ENCODE measurements around the gene MAN1A2. TPM values are rescaled to one million over a fixed set of nuclear protein-coding genes. Genes with fewer than 3 reads are reported as not detected.

MAN1A2 gene
- total RNA-seq, 2 experiments from 2014 or later = 18.5 to 20.4 TPM

- H3K4me3 Mint-ChIP-seq = no peak overlapping the region
- ChIA-PET POLR2A (no interaction called here), CTCF (interaction anchor here (0.6 kb wide), 1 partner anchor 24 kb away, joined by 3 read pairs; no protein-coding TSS in a partner anchor)
- H3K27me3 Mint-ChIP-seq = no peaks in the 10 kb centered on the region
- H3K9me3 Mint-ChIP-seq (ENCODE audit: low read depth) = no peaks in the 10 kb centered on the region
- peaks cover 11% of the 10 kb centered on the region for H3K36me3 Mint-ChIP-seq (ENCODE audit: low read depth)
- no peaks in the 10 kb centered on the region for H3K4me1 Mint-ChIP-seq
- ATAC-seq (no peak), DNase-seq (no peak)
- intact Hi-C loops (cut with DNase I, micrococcal nuclease) = no loop called here
- no peak overlapping the region for H3K27ac Mint-ChIP-seq
Measured at GRCh38 chr1:117501281-117501680, 134.0 kb downstream of the MAN1A2 start.

GRCh38 chr1:117511273-117511672, 144.0 kb downstream of the MAN1A2 start:
- peaks cover 1% of the 10 kb centered on the region for H3K36me3 Mint-ChIP-seq (ENCODE audit: low read depth)
- intact Hi-C loops (cut with DNase I, micrococcal nuclease) = no loop called here
- POLR2A ChIA-PET = no interaction called here
- H3K4me1 Mint-ChIP-seq = peaks cover 3% of the 10 kb centered on the region
- H3K9me3 Mint-ChIP-seq (ENCODE audit: low read depth) = no peaks in the 10 kb centered on the region
- ATAC-seq (no peak), DNase-seq (no peak)
- H3K27ac Mint-ChIP-seq = no peak overlapping the region
- CTCF ChIA-PET = interaction anchor here (0.6 to 10.5 kb wide), 9 partner anchors 11 to 388 kb away, joined by 3 to 156 read pairs (median 8); no protein-coding TSS in a partner anchor
- H3K27me3 Mint-ChIP-seq = no peaks in the 10 kb centered on the region
- no peak overlapping the region for H3K4me3 Mint-ChIP-seq

GRCh38 chr1:117512728-117513321, 145.6 kb downstream of the MAN1A2 start:
- H3K36me3 Mint-ChIP-seq (ENCODE audit: low read depth) = peaks cover 3% of the 10 kb centered on the region
- H3K4me3 Mint-ChIP-seq = no peak overlapping the region
- H3K4me1 Mint-ChIP-seq = peaks cover 3% of the 10 kb centered on the region
- ChIA-PET POLR2A (no interaction called here), CTCF (interaction anchor here (0.6 to 10.5 kb wide), 16 partner anchors 9 to 386 kb away, joined by 3 to 156 read pairs (median 5); no protein-coding TSS in a partner anchor)
- ATAC-seq (no peak), DNase-seq (no peak)
- intact Hi-C loops (cut with DNase I, micrococcal nuclease) = loop anchor here (1.0 to 2.0 kb wide), 5 partner anchors 161 to 382 kb away; no protein-coding TSS in a partner anchor
- H3K9me3 Mint-ChIP-seq (ENCODE audit: low read depth) = no peaks in the 10 kb centered on the region
- no peak overlapping the region for H3K27ac Mint-ChIP-seq
- no peaks in the 10 kb centered on the region for H3K27me3 Mint-ChIP-seq

- H3K9me3 Mint-ChIP-seq (ENCODE audit: low read depth) = no peaks in the 10 kb centered on the region
- H3K27me3 Mint-ChIP-seq = no peaks in the 10 kb centered on the region
- ATAC-seq = no peak
- no peak for DNase-seq
- peaks cover 9% of the 10 kb centered on the region for H3K36me3 Mint-ChIP-seq (ENCODE audit: low read depth)
- POLR2A ChIA-PET = no interaction called here
- peaks cover 19% of the 10 kb centered on the region for H3K4me1 Mint-ChIP-seq
- CTCF ChIA-PET = interaction anchor here (0.6 to 1.0 kb wide), 3 partner anchors 10 to 372 kb away, joined by 3 to 4 read pairs (median 3); no protein-coding TSS in a partner anchor
- no peak overlapping the region for H3K4me3 Mint-ChIP-seq
- H3K27ac Mint-ChIP-seq = no peak overlapping the region
- intact Hi-C loops (cut with DNase I, micrococcal nuclease) = no loop called here
Measured at GRCh38 chr1:117523111-117523510, 155.9 kb downstream of the MAN1A2 start.

- ATAC-seq (no peak), DNase-seq (no peak)
- Mint-ChIP-seq H3K27ac (no peak overlapping the region), H3K9me3 (ENCODE audit: low read depth) (peaks cover 2% of the 10 kb centered on the region), H3K27me3 (no peaks in the 10 kb centered on the region), H3K36me3 (ENCODE audit: low read depth) (peaks cover 14% of the 10 kb centered on the region), H3K4me1 (peaks cover 25% of the 10 kb centered on the region), H3K4me3 (no peak overlapping the region)
- CTCF ChIA-PET = interaction anchor here (0.6 to 4.6 kb wide), 5 partner anchors 8 to 182 kb away, joined by 3 to 21 read pairs (median 4); no protein-coding TSS in a partner anchor
- intact Hi-C loops (cut with DNase I, micrococcal nuclease) = no loop called here
- POLR2A ChIA-PET = interaction anchor here (0.6 kb wide), 1 partner anchor 1156 kb away, joined by 3 read pairs; no protein-coding TSS in a partner anchor
Measured at GRCh38 chr1:117527074-117527473, 159.8 kb downstream of the MAN1A2 start.

GRCh38 chr1:117527566-117528102, 160.4 kb downstream of the MAN1A2 start:
- POLR2A ChIA-PET = interaction anchor here (0.6 kb wide), 1 partner anchor 1157 kb away, joined by 3 read pairs; no protein-coding TSS in a partner anchor
- peaks cover 14% of the 10 kb centered on the region for H3K36me3 Mint-ChIP-seq (ENCODE audit: low read depth)
- intact Hi-C loops (cut with DNase I, micrococcal nuclease) = no loop called here
- CTCF ChIA-PET = interaction anchor here (0.6 to 4.6 kb wide), 9 partner anchors 8 to 233 kb away, joined by 3 to 21 read pairs (median 4); no protein-coding TSS in a partner anchor
- peaks cover 31% of the 10 kb centered on the region for H3K4me1 Mint-ChIP-seq
- peaks cover 2% of the 10 kb centered on the region for H3K9me3 Mint-ChIP-seq (ENCODE audit: low read depth)
- peak; percentile 37 for ATAC-seq
- DNase-seq = no peak
- H3K27me3 Mint-ChIP-seq = no peaks in the 10 kb centered on the region
- no peak overlapping the region for H3K27ac Mint-ChIP-seq
- H3K4me3 Mint-ChIP-seq = no peak overlapping the region

GRCh38 chr1:117529683-117530082, 162.4 kb downstream of the MAN1A2 start:
- H3K4me3 Mint-ChIP-seq = no peak overlapping the region
- ChIA-PET POLR2A (no interaction called here), CTCF (interaction anchor here (0.6 to 4.6 kb wide), 8 partner anchors 11 to 366 kb away, joined by 3 to 21 read pairs (median 4); no protein-coding TSS in a partner anchor)
- peaks cover 34% of the 10 kb centered on the region for H3K4me1 Mint-ChIP-seq
- ATAC-seq (no peak), DNase-seq (no peak)
- intact Hi-C loops (cut with DNase I, micrococcal nuclease) = loop anchor here in 1 of 2 experiments (2.0 kb wide), 1 partner anchor 163 kb away; the partner anchor contains the start of gene MAN1A2
- peaks cover 2% of the 10 kb centered on the region for H3K27me3 Mint-ChIP-seq
- peaks cover 12% of the 10 kb centered on the region for H3K36me3 Mint-ChIP-seq (ENCODE audit: low read depth)
- H3K27ac Mint-ChIP-seq = no peak overlapping the region
- H3K9me3 Mint-ChIP-seq (ENCODE audit: low read depth) = peaks cover 2% of the 10 kb centered on the region

- no peak overlapping the region for H3K4me3 Mint-ChIP-seq
- H3K27me3 Mint-ChIP-seq = peaks cover 2% of the 10 kb centered on the region
- ChIA-PET POLR2A (no interaction called here), CTCF (interaction anchor here (8.4 kb wide), 1 partner anchor 226 kb away, joined by 164 read pairs; no protein-coding TSS in a partner anchor)
- peak overlapping the region; percentile 37 for H3K27ac Mint-ChIP-seq
- no peak for DNase-seq
- ATAC-seq = peak; percentile 63
- intact Hi-C loops (cut with DNase I, micrococcal nuclease) = loop anchor here (1.0 to 2.0 kb wide), 2 partner anchors 133 to 164 kb away; partner anchors contain the start of gene MAN1A2 (in 1 of the 2)
- H3K36me3 Mint-ChIP-seq (ENCODE audit: low read depth) = peaks cover 12% of the 10 kb centered on the region
- peaks cover 34% of the 10 kb centered on the region for H3K4me1 Mint-ChIP-seq
- peaks cover 2% of the 10 kb centered on the region for H3K9me3 Mint-ChIP-seq (ENCODE audit: low read depth)
Measured at GRCh38 chr1:117531222-117531621, 164.0 kb downstream of the MAN1A2 start.

- CTCF ChIA-PET = interaction anchor here (0.6 to 8.4 kb wide), 62 partner anchors 9 to 1218 kb away, joined by 3 to 164 read pairs (median 4); no protein-coding TSS in a partner anchor
- no peak overlapping the region for H3K4me3 Mint-ChIP-seq
- peaks cover 2% of the 10 kb centered on the region for H3K27me3 Mint-ChIP-seq
- H3K9me3 Mint-ChIP-seq (ENCODE audit: low read depth) = no peaks in the 10 kb centered on the region
- peaks cover 25% of the 10 kb centered on the region for H3K4me1 Mint-ChIP-seq
- POLR2A ChIA-PET = interaction anchor here (0.9 to 1.8 kb wide), 4 partner anchors 121 to 224 kb away, joined by 3 to 6 read pairs (median 4); no protein-coding TSS in a partner anchor
- H3K27ac Mint-ChIP-seq = no peak overlapping the region
- peaks cover 8% of the 10 kb centered on the region for H3K36me3 Mint-ChIP-seq (ENCODE audit: low read depth)
- intact Hi-C loops (cut with DNase I, micrococcal nuclease) = loop anchor here (1.0 to 5.0 kb wide), 8 partner anchors 70 to 360 kb away; partner anchors contain the start of genes MAN1A2 (in 1 of the 2) and TENT5C (in 1 of the 2)
- peak; percentile 81 for ATAC-seq
- DNase-seq = peak; percentile 48
Measured at GRCh38 chr1:117534995-117535467, 167.8 kb downstream of the MAN1A2 start.

GRCh38 chr1:117535821-117536220, 168.6 kb downstream of the MAN1A2 start:
- no peak overlapping the region for H3K27ac Mint-ChIP-seq
- no peak overlapping the region for H3K4me3 Mint-ChIP-seq
- ATAC-seq (peak; percentile 16), DNase-seq (no peak)
- H3K27me3 Mint-ChIP-seq = peaks cover 2% of the 10 kb centered on the region
- no peaks in the 10 kb centered on the region for H3K9me3 Mint-ChIP-seq (ENCODE audit: low read depth)
- peaks cover 8% of the 10 kb centered on the region for H3K36me3 Mint-ChIP-seq (ENCODE audit: low read depth)
- CTCF ChIA-PET = interaction anchor here (0.6 to 8.4 kb wide), 32 partner anchors 9 to 1219 kb away, joined by 3 to 164 read pairs (median 6); no protein-coding TSS in a partner anchor
- peaks cover 26% of the 10 kb centered on the region for H3K4me1 Mint-ChIP-seq
- intact Hi-C loops (cut with DNase I, micrococcal nuclease) = loop anchor here (1.0 to 5.0 kb wide), 8 partner anchors 69 to 359 kb away; partner anchors contain the start of genes MAN1A2 (in 1 of the 2) and TENT5C (in 1 of the 2)
- POLR2A ChIA-PET = interaction anchor here (0.7 to 1.8 kb wide), 3 partner anchors 70 to 1468 kb away, joined by 3 to 6 read pairs (median 3); partner anchors contain the start of gene TENT5C

Measured in activated CD4-positive, alpha-beta T cell treated with anti-CD3 and anti-CD28 coated beads for 36 hours (primary cell).